GM12865 (cell line): Measurements from ENCODE around the gene TSPAN17.

Experiments used
- DNase-seq: peaks from one replicate; pipeline ENCODE4 v3.0.0; 2010; ENCODE audit warnings: low read depth
- H3K4me3 ChIP-seq: 2 replicates; pipeline ENCODE4 v1.5.1; 2011; ENCODE audit warnings: mild to moderate bottlenecking, low read depth, low read length, control low read depth
- TF ChIP-seq, protein P1 (sequence below): IDR thresholded peaks from 2 replicates; pipeline ENCODE4 v1.5.1; 2011; ENCODE audit warnings: low read length, control low read depth, low read depth, inconsistent platforms; ENCODE audit not compliant: insufficient read depth; ENCODE audit errors: missing control alignments

TSPAN17 gene

DNA sequence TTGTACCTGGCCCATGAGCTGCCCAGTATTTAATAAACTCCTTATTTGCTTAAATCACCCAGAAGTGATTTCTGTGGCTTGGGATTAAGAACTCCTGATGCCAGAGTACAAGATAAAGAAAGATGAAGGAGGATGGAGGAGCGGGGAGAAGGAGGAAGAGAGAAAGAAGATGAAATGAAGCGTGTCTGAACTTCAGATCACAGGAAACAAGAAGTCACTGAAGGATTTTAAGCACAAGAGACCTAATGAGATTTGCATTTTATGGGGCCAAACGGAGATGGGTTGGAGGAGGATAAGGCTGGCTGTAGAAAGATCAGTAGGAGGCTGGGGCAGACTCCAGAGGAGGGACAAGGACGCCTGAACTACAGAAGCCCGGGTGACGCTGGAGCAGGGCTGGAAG is 13.7 kb upstream of the TSPAN17 start:
- no peak for DNase-seq
- TF ChIP-seq, protein P1, sequence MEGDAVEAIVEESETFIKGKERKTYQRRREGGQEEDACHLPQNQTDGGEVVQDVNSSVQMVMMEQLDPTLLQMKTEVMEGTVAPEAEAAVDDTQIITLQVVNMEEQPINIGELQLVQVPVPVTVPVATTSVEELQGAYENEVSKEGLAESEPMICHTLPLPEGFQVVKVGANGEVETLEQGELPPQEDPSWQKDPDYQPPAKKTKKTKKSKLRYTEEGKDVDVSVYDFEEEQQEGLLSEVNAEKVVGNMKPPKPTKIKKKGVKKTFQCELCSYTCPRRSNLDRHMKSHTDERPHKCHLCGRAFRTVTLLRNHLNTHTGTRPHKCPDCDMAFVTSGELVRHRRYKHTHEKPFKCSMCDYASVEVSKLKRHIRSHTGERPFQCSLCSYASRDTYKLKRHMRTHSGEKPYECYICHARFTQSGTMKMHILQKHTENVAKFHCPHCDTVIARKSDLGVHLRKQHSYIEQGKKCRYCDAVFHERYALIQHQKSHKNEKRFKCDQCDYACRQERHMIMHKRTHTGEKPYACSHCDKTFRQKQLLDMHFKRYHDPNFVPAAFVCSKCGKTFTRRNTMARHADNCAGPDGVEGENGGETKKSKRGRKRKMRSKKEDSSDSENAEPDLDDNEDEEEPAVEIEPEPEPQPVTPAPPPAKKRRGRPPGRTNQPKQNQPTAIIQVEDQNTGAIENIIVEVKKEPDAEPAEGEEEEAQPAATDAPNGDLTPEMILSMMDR, result no peak
- no peak overlapping the region for H3K4me3 ChIP-seq

GRCh38 chr5:176636426-176636825 is 10.9 kb upstream of the TSPAN17 start:
- H3K4me3 ChIP-seq, result no peak overlapping the region
- DNase-seq, result no peak
- TF ChIP-seq, protein P1, result no peak

- TF ChIP-seq, protein P1, result no peak
- no peak overlapping the region for H3K4me3 ChIP-seq
- no peak for DNase-seq
These were observed 9.7 kb upstream of the TSPAN17 start for GRCh38 chr5:176637556-176637955.

DNA sequence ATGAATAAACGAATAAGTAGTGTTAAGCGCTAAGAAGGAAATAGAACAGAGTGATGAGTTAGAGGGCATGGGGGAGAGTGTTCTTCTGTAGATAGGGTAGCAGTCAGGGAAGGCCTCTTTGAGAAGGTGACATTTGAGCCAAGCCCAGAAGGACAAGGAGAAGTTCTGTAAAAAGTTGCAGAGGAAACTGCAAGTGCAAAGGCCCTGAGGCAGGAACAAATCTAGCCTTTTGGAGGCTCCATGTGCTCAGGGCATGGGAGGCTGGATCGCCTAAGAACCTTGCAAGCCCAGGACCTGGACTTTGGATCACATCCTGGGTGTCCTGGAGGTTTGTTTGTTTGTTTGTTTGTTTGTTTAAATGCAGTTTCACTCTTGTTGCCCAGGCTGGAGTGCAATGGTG is 8.8 kb upstream of the TSPAN17 start:
- no peak overlapping the region for H3K4me3 ChIP-seq
- TF ChIP-seq, protein P1, result no peak
- no peak for DNase-seq

DNA sequence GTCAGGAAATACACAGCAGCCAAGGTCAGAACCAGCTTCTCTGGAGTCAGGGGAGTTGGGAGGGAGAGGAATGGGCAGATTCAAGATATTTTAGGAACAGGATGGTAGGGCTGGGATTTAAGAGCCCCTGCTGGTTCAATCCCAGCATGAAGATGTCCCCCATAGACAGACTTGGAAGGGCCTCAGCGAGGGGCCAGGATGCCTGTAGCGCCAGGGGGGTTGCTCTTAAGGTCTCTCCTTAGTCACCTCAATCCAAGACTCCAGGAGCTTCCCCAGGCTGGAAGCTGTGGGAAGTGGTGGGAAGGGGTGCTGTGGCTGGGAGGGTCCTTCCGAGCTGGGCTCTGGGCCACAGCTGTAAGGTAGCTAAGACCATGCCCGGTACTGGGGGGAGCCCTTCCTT is 8.1 kb upstream of the TSPAN17 start:
- TF ChIP-seq, protein P1, result no peak
- H3K4me3 ChIP-seq, result no peak overlapping the region
- DNase-seq, result no peak

GRCh38 chr5:176639981-176640380 is 7.3 kb upstream of the TSPAN17 start:
- TF ChIP-seq, protein P1, result no peak
- DNase-seq, result no peak
- no peak overlapping the region for H3K4me3 ChIP-seq

DNA sequence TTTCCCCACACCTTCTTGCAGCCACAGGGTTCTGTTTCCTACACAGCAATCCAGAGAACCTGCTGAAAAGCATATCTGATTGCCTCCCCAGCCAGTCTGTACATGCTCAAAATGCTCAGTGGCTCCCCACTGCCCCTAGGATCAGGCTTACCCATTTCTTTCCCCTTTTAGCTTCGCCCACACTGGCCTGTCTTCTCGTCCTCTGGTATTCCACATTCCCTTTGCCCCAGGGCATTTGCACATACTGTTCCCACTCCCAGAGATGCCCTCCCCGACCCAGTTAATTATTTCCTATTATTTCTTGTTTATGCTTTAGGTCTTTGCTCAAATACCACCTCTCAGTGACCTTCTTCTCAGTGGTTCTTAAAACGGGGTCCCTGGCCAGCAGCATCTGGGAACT is 6.7 kb upstream of the TSPAN17 start:
- TF ChIP-seq, protein P1, result no peak
- no peak for DNase-seq
- H3K4me3 ChIP-seq, result no peak overlapping the region
